Caco-2 (cell line): ENCODE measurements around the gene LOX. TPM values are rescaled to one million over a fixed set of nuclear protein-coding genes. Genes with fewer than 3 reads are reported as not detected.

Experiments used
- BruUV-seq: library from RNA; stranded (reverse); fragments of 400-500 nt; replicated peaks from 2 replicates; lab custom pipeline; 2021; lab: Mats Ljungman, UMichigan
- CTCF ChIA-PET: fragments of 300-600 bp; sonication (Branson Sonifier 250); formaldehyde crosslinking; loops from one replicate; lab custom pipeline; 2022; ENCODE audit warnings: antibody characterized with exemption; lab: Charles Lee
- POLR2A ChIA-PET: fragments of 300-600 bp; sonication (Branson Sonifier 250); formaldehyde crosslinking; loops from one replicate; lab custom pipeline; 2022; ENCODE audit warnings: antibody characterized with exemption; lab: Charles Lee
- DNase-seq, 2 experiments: peaks; one replicate each; pipeline versions ENCODE4 v3.0.0 to v3.0.0-alpha.2; 2020 to 2022
- H3K27me3 ChIP-seq: replicated peaks from 2 replicates; pipeline ENCODE4 v1.6.0; 2011; ENCODE audit warnings: low read length; ENCODE audit not compliant: control insufficient read depth, insufficient read depth
- H3K36me3 ChIP-seq: 2 replicates; pipeline ENCODE4 v1.5.1; 2011; ENCODE audit warnings: low read length; ENCODE audit not compliant: control insufficient read depth, insufficient read depth
- H3K4me1 ChIP-seq: fragments of 250-450 bp; sonication (Bioruptor Pico); 2 replicates; pipeline ENCODE4 v1.5.1; 2020; ENCODE audit warnings: mild to moderate bottlenecking
- H3K4me3 ChIP-seq: 2 replicates; pipeline ENCODE4 v1.5.1; 2011; ENCODE audit warnings: low read depth, mild to moderate bottlenecking, control low read depth, low read length
- H3K9me3 ChIP-seq: fragments of 250-450 bp; sonication (Bioruptor Pico); 2 replicates; pipeline ENCODE4 v1.5.1; 2020; ENCODE audit warnings: mild to moderate bottlenecking, moderate library complexity
- H3K27ac Mint-ChIP-seq: one replicate; pipeline ENCODE4 v1.8.0; 2022; ENCODE audit warnings: mixed read lengths; ENCODE audit not compliant: unreplicated experiment
- H3K27me3 Mint-ChIP-seq: one replicate; pipeline ENCODE4 v1.8.0; 2022; ENCODE audit warnings: mixed read lengths; ENCODE audit not compliant: insufficient read depth, unreplicated experiment
- H3K36me3 Mint-ChIP-seq: one replicate; pipeline ENCODE4 v1.8.0; 2022; ENCODE audit warnings: mild to moderate bottlenecking, mixed read lengths; ENCODE audit not compliant: insufficient read depth, unreplicated experiment
- H3K4me1 Mint-ChIP-seq: one replicate; pipeline ENCODE4 v1.8.0; 2022; ENCODE audit warnings: low read depth, mixed read lengths; ENCODE audit not compliant: unreplicated experiment
- H3K4me3 Mint-ChIP-seq: one replicate; pipeline ENCODE4 v1.8.0; 2022; ENCODE audit warnings: mild to moderate bottlenecking, moderate library complexity, mixed read lengths; ENCODE audit not compliant: unreplicated experiment
- H3K9me3 Mint-ChIP-seq: one replicate; pipeline ENCODE4 v1.8.0; 2022; ENCODE audit warnings: mixed read lengths; ENCODE audit not compliant: unreplicated experiment
- intact Hi-C: fragments of 100-400 bp; cut with micrococcal nuclease; formaldehyde crosslinking; loops from one replicate; pipeline ENCODE4 v1.10.0; 2022; ENCODE audit not compliant: unreplicated experiment
- total RNA-seq: library from RNA; stranded (reverse); gene quantifications from 2 replicates; pipeline ENCODE4 v1.2.3, GENCODE V29; 2022
- TF ChIP-seq, protein P1 (sequence below), 2 experiments: fragments of 200-600 bp in 1 of 2; IDR thresholded peaks; 1 replicate in 1 of 2; 2 replicates in 1 of 2; pipeline versions ENCODE4 v1.5.1 to v1.8.0; 2011 to 2022; ENCODE audit warnings: antibody characterized with exemption in 1 of 2, control low read depth in 1 of 2, inconsistent platforms in 1 of 2, low read depth in 1 of 2, low read length in 1 of 2, mild to moderate bottlenecking in 1 of 2, moderate library complexity in 1 of 2; ENCODE audit not compliant: insufficient read depth in 1 of 2, severe bottlenecking in 1 of 2, unreplicated experiment in 1 of 2

Gene LOX
- total RNA-seq, 1 experiment from 2014 or later: 4.9 TPM

DNA sequence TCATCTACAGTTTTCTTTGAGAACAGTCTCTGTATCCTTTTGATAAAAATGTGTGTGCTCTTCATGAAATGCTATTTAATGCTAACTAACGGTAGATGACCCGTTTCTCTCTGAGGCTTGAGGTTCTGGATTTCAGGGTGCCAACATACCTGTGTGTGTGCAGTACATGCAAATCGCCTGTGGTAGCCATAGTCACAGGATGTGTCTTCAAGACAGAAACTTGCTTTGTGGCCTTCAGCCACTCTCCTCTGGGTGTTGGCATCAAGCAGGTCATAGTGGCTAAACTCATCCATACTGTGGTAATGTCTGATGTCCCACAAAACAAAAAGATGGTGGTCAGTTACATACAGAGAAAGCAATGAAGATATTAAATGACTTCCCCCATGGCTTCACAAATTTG, 4.2 kb downstream of the LOX start:
- 0 out of 2 replicates have a peak, but pooled peaks cover 11% of the 10 kb centered on the region for H3K4me1 ChIP-seq
- peaks cover 7% of the 10 kb centered on the region for H3K4me1 Mint-ChIP-seq
- H3K9me3 ChIP-seq: no peaks in the 10 kb centered on the region
- TF ChIP-seq, protein P1, sequence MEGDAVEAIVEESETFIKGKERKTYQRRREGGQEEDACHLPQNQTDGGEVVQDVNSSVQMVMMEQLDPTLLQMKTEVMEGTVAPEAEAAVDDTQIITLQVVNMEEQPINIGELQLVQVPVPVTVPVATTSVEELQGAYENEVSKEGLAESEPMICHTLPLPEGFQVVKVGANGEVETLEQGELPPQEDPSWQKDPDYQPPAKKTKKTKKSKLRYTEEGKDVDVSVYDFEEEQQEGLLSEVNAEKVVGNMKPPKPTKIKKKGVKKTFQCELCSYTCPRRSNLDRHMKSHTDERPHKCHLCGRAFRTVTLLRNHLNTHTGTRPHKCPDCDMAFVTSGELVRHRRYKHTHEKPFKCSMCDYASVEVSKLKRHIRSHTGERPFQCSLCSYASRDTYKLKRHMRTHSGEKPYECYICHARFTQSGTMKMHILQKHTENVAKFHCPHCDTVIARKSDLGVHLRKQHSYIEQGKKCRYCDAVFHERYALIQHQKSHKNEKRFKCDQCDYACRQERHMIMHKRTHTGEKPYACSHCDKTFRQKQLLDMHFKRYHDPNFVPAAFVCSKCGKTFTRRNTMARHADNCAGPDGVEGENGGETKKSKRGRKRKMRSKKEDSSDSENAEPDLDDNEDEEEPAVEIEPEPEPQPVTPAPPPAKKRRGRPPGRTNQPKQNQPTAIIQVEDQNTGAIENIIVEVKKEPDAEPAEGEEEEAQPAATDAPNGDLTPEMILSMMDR (IDR thresholded peaks at IDR 0.05; ENCODE audit: insufficient read depth in 1 of 2, low read depth in 1 of 2, low read length in 1 of 2, severe bottlenecking in 1 of 2, unreplicated experiment in 1 of 2): no peak
- ChIA-PET POLR2A (no interaction called here), CTCF (no interaction called here)
- no peak overlapping the region for H3K4me3 Mint-ChIP-seq
- H3K36me3 ChIP-seq: no peaks in the 10 kb centered on the region
- H3K36me3 Mint-ChIP-seq: peaks cover 7% of the 10 kb centered on the region
- DNase-seq: no peak
- no TSS peak for BruUV-seq
- H3K4me3 ChIP-seq: no peak overlapping the region
- intact Hi-C loops: loop anchor here (10.0 kb wide), 1 partner anchor 199 kb away; no protein-coding TSS in a partner anchor
- no peaks in the 10 kb centered on the region for H3K9me3 Mint-ChIP-seq
- no peaks in the 10 kb centered on the region for H3K27me3 Mint-ChIP-seq
- no peak overlapping the region for H3K27ac Mint-ChIP-seq
- no peaks in the 10 kb centered on the region for H3K27me3 ChIP-seq

DNA sequence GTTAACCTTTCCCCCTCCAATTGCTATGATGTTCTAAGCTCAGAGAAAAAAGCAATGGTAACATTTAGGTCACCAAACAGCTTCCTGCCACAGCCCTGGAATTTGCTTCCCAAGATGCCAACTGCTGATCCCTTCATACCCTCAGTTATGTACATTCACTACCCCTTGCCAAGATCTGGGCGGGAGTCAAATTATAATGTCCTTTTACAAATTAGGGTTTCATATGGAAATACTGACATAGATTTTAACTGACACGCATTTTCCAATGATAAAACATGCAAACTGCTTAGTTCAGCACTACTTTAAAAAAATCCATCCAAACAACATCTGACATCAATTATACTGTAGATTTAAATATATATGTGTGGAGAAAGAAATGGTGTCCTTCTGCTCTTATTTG, 5.0 kb downstream of the LOX start:
- Mint-ChIP-seq H3K9me3 (no peaks in the 10 kb centered on the region), H3K27ac (no peak overlapping the region), H3K27me3 (no peaks in the 10 kb centered on the region), H3K36me3 (peaks cover 7% of the 10 kb centered on the region), H3K4me1 (peaks cover 7% of the 10 kb centered on the region), H3K4me3 (no peak overlapping the region)
- Histone ChIP-seq H3K4me1 (0 out of 2 replicates have a peak, but pooled peaks cover 11% of the 10 kb centered on the region), H3K36me3 (no peaks in the 10 kb centered on the region), H3K9me3 (no peaks in the 10 kb centered on the region), H3K4me3 (no peak overlapping the region), H3K27me3 (no peaks in the 10 kb centered on the region)
- ChIA-PET CTCF (no interaction called here), POLR2A (no interaction called here)
- BruUV-seq: no TSS peak
- intact Hi-C loops: loop anchor here (10.0 kb wide), 1 partner anchor 198 kb away; no protein-coding TSS in a partner anchor
- TF ChIP-seq, protein P1 (IDR thresholded peaks at IDR 0.05; ENCODE audit: insufficient read depth in 1 of 2, low read depth in 1 of 2, low read length in 1 of 2, severe bottlenecking in 1 of 2, unreplicated experiment in 1 of 2): no peak
- DNase-seq: no peak

DNA sequence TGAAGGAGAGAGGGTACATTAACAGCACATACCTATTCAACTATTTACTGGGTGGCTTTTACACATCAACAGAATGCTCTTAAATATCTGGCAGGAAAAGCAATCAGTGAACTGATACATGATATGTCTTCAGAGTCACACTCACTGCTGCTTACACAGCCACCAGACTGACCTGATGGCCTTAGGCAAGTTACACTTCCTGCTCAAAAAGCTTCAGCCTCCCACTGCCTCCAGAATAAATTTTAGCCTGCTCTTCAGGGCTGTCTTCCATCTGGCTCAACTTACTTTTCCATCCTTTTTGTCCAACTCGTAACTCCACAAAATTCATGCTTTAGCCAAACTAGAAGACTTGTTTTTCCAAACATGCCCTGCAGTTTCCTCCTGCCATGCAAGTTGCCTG, 10.7 kb downstream of the LOX start:
- Histone ChIP-seq H3K9me3 (no peaks in the 10 kb centered on the region), H3K36me3 (no peaks in the 10 kb centered on the region), H3K4me3 (no peak overlapping the region), H3K4me1 (0 out of 2 replicates have a peak, but pooled peaks cover 5% of the 10 kb centered on the region), H3K27me3 (no peaks in the 10 kb centered on the region)
- intact Hi-C loops: no loop called here
- Mint-ChIP-seq H3K4me3 (no peak overlapping the region), H3K4me1 (no peaks in the 10 kb centered on the region), H3K27me3 (no peaks in the 10 kb centered on the region), H3K27ac (no peak overlapping the region), H3K36me3 (no peaks in the 10 kb centered on the region), H3K9me3 (no peaks in the 10 kb centered on the region)
- no peak for DNase-seq
- POLR2A ChIA-PET: no interaction called here
- TF ChIP-seq, protein P1 (IDR thresholded peaks at IDR 0.05; ENCODE audit: insufficient read depth in 1 of 2, low read depth in 1 of 2, low read length in 1 of 2, severe bottlenecking in 1 of 2, unreplicated experiment in 1 of 2): no peak
- no TSS peak for BruUV-seq
- CTCF ChIA-PET: no interaction called here
